ENCODE results near the gene TYMS.

TYMS gene

DNA sequence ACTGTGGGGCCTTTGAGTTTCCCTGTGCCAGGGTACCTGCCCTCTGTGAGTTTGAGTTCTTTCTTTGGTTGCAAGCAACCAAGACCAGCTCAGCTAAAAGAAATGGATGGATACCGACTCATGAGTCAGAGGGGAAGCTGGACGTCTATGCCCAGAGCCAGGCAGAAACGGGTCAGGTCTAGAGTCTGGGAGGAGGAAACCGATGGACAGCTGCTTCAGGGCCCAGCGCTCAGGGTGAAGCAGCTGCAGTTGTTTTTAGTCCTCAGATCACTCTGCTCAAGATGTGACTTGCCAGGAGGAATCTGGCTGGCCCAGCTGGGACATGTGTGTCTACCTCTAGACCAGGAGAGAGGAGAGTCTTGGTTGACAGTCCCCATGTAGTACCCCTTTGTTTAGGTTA is 10.1 kb upstream of the TYMS start:
- no peak for DNase-seq

DNA sequence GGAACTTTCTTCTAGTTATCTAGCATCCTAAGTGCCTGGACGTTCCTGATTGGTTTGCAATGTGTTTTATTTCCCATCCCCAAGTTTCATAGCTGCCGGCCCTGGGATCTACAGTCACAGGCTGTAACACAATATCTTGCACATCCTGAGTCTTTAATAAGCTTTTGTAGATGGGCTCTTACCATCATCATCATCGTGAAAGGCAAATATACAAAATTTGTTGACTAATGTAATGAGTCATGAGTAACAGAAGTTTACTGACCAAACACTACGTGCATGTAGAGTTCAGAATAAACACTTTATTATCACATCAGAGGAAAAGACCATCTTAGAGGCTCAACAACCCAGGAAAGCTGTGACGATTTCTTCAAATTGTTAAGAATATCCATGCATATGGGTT is 8.1 kb upstream of the TYMS start:
- DNase-seq = no peak

- no peak for DNase-seq
These were observed 7.0 kb upstream of the TYMS start for GRCh38 chr18:650428-650858.

GRCh38 chr18:652131-652530 is 5.3 kb upstream of the TYMS start:
- DNase-seq = no peak

DNA sequence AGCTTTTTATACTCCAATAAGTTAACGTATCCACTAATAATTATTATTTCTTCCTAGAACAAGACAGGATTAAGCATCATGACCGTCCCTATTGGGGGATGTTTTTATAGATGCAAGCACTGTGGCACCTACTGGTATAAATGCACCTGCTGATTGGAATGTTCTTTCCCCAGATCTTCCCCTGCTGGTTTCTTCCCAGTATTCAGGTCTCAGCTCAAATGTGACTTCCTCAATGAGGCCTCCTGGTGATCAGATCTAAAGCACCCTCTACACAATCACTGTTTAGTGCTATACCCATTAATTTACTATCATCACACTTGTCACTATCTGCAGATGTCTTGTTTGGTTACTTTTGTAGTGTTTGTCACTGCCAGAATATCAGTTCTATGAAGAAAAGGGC is 3.9 kb upstream of the TYMS start:
- DNase-seq = no peak

DNA sequence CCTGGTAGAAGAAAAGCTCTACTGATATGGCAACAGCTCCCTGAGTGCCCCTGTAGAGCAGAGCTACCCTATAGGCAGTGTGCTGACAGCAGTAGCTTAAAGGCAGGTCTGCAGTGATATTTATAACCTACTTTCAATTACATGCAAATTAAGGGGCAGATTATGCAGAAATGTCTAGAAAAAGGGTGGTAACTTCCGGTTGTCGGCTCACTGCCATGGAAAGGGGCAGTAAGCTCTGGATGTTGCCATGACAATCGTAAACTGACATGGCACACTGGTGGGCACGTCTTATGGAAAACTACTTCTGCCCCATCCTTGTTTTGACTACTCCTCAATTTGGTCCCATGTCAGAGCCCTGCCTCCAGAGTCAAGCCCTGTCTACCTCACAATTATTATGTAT is 2.9 kb upstream of the TYMS start:
- no peak for DNase-seq

DNA sequence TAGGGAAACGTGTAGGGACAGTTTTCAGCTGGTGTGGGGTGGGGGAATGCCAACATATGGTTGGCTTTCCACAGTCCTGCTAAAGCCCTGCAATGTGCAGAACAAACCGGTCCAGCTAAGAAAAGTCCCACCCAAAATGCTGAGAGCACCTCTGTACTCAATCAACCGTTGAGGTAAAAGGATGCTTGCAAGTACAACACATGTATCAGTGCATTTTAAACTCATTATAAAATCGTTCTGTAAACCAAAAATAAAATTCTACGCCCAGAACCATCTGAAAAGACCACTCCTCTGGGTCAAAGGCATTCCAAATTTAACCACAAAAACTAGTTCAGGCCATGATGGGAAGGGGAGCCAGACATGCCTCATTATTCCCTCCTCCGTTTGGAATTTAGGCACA is 2.0 kb upstream of the TYMS start:
- no peak for DNase-seq

GRCh38 chr18:658001-658946 is 821 bp downstream of the TYMS start:
- DNase-seq = peak; percentile 95

GRCh38 chr18:658947-659533 is 1.6 kb downstream of the TYMS start:
- no peak for DNase-seq

DNA sequence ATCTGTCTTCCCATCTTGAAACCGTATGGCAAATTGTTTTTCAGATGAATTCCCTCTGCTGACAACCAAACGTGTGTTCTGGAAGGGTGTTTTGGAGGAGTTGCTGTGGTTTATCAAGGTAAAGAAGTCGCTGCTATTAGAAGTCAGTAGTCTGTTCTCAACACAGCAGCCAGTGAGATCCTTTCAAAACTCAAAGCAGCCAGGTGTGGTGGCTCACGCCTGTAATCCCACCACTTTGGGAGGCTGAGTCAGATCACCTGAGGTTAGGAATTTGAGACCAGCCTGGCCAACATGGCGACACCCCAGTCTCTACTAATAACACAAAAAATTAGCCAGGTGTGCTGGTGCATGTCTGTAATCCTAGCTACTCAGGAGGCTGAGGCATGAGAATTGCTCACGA is 2.1 kb downstream of the TYMS start:
- DNase-seq = no peak

DNA sequence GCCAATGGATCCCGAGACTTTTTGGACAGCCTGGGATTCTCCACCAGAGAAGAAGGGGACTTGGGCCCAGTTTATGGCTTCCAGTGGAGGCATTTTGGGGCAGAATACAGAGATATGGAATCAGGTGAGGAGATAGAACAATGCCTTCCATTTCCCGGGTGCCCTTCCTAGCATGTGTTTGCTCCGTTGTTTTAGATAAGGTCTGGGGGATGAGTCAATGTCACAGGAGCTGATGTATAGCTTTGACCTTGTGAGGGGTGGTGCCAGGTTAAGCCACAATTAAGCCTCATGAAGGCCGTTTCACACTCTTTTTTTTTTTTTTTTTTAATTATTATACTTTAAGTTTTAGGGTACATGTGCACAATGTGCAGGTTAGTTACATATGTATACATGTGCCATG is 4.7 kb downstream of the TYMS start:
- no peak for DNase-seq

DNA sequence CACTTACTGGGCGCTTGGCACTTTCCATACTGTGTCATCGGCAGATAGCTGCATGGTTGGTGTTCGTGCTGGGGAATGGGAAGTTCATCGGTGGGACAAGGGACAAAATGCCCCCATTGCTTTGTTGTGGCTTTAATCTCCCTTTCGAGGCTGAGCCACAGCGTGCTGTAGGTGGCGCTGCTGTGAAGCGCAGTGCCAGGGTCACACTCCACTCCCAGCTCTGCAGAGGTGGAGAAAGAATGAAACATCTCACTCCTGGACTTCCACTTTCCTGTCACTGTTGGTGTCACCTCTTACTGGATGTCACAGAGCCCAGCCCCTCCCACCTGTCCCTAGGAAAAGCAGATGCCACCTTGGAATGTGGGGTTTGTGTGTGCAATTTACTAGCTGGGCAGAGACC is 8.7 kb downstream of the TYMS start:
- DNase-seq = no peak

DNA sequence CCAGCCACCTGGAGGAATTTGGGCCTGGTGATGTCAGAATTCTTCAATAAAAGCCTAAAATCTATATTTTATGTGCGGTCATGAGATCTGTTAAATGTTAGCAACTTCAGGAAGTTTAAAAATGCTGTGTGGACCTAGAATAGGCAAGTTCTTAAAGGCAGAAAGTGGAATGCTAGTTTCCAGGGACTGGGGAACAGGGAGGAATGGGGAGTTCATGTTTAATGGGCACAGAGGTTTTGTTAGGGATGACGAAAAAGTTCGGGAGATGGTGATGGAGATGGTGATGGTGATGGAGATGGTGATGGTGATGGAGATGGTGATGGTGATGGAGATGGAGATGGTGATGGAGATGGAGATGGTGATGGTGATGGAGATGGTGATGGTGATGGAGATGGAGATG is 9.2 kb downstream of the TYMS start:
- DNase-seq = no peak

DNA sequence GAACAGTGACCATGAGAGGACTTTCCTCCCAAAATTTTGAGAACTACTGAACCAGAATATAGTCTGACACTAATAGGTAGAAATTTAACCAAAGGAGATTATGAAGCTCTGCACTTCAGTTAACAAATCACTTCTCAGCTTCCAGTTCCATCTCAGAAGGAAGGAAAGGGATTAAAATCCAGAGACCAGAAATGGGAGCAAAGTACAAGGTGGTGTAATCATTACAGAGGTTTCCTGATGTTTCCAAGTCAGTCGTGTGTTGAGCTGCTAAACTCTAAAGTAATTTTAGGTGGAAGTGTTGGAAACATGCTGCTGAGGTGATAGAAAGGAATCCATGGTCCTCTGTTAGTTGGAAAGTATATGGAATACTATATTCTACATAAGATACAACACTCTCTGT is 10.8 kb downstream of the TYMS start:
- no peak for DNase-seq

- no peak for DNase-seq
These were observed 11.6 kb downstream of the TYMS start for GRCh38 chr18:669077-669476.

- DNase-seq = no peak
These were observed 13.1 kb downstream of the TYMS start for GRCh38 chr18:670522-670921.

DNA sequence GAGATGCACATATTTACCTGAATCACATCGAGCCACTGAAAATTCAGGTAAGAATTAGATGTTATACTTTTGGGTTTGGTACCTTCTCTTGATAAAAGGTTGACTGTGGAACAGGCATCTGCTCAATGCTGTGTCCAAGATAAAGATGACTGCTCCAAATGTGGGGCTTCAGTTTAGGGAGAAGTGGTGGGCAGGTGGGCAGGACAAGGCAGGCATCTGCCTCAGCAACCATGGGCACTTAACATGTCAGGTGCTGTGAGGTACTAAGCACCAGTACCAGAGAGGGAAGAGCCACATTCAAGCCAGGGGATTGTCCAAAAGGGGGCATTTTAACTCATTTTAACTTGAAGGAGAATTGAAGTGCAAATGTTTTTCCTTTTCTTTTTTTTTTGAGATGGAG is 14.0 kb downstream of the TYMS start:
- no peak for DNase-seq

DNA sequence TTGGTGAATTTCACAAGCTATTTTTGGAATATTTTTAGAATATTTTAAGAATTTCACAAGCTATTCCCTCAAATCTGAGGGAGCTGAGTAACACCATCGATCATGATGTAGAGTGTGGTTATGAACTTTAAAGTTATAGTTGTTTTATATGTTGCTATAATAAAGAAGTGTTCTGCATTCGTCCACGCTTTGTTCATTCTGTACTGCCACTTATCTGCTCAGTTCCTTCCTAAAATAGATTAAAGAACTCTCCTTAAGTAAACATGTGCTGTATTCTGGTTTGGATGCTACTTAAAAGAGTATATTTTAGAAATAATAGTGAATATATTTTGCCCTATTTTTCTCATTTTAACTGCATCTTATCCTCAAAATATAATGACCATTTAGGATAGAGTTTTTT is 15.9 kb downstream of the TYMS start:
- no peak for DNase-seq

GRCh38 chr18:673769-674168 is 16.3 kb downstream of the TYMS start:
- no peak for DNase-seq

DNA sequence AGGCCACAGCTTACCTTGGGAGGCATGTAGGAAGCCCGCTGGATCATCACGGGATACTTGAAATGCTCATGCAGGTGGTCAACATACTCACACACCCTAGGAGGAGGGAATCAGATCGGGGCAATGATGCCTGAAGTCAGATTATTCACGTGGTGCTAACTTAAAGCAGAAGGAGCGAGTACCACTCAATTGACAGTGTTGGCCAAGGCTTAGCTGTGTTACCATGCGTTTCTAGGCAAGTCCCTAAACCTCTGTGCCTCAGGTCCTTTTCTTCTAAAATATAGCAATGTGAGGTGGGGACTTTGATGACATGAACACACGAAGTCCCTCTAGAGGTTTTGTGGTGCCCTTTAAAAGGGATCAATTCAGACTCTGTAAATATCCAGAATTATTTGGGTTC is 17.9 kb downstream of the TYMS start:
- DNase-seq = no peak

DNA sequence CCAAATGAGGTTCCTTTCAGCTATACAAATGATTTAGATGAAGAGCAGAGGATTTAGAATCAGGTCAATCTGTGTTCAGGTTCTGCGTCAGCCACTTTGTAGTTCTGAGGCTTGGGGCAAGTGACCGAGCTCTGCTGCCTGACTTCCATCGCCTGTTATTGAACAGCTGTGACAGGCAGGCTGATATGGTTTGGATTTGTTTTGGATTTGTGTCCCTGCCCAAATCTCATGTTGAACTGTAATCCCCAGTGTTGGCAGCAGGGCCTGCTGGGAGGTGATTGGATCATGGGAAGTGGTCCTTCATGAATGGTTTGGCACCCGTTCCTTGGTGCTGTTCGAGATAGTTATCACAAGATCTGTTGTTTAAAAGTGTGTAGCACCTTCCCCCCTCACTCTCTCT is 18.6 kb downstream of the TYMS start:
- no peak for DNase-seq

- no peak for DNase-seq
These were observed 19.3 kb downstream of the TYMS start for GRCh38 chr18:676736-677135.

DNA sequence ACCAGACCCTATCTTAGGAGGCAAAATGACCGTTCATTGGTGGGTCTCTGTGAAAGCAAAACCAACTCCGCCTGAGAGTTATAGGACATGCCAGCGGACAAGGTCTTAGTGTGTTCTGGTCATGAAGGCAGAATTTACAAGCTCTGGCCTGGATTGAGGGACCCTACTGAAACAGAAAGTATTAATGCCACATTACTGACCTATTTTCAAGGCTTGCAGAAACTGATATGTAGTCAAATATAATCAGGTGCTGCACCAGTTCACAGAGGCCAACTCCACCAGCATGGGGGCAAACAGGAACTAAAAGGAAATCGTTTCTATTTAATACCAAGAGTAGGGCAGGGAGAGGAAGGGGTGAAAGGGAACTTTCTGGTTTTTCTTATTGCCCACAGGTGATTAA is 19.7 kb downstream of the TYMS start:
- no peak for DNase-seq

DNA sequence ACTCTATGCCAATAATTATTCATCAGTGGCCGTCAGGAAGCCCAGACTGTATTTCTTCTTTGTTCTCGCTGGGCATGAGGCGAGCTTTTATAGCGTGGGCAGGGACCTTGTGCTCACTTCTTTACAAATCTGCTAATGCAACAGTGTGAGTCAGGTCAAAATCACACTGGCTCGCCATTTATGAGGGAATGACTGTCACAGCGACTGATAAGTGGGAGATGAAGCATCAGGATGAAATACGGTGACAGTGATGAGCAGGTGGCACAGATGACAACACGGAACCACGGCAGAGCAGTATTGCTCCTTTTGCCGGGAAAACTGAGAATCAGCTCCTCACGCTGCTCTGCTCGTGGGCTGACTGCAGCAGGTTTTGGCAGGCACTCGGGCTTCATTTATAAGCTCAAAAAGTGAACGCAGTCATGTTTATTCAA is 20.5 kb downstream of the TYMS start:
- DNase-seq = no peak

All from EL (cell line).